Measurements from ENCODE around the gene NIP7. TPM values are rescaled to one million over a fixed set of nuclear protein-coding genes. Genes with fewer than 3 reads are reported as not detected.

The NIP7 gene
- total and polyA plus RNA-seq, 2 of the 4 experiments (the other 2 are of a cell fraction) = 14.0 to 28.3 TPM

DNA sequence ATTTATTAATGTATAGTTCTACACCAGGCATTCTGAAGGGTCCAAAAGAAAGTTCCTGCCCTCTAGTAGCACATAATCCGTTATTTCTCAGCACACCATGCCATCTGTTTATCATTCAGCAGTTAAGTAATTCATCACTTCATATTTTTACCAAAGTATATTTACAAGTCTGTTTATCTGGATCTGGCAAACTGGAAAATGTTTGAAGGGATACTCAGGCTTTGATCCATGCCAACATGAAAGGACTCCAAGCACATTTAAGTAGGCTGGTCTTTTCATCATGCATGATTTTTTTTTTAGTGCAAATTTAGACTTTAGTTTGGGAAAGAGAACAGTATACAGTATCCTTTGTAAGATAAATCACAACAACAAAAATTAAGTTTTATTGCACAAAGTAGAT lies 32.5 kb upstream of the NIP7 start:
- Histone ChIP-seq H4K91ac (ENCODE audit: insufficient read depth, low read depth, low read length) (no peak overlapping the region), H3K9ac (ENCODE audit: low read depth, low read length) (no peak overlapping the region), H2BK20ac (ENCODE audit: low read depth, low read length) (no peak overlapping the region), H2BK15ac (ENCODE audit: low read depth, low read length) (no peak overlapping the region), H3K56ac (ENCODE audit: extremely low read depth, insufficient read depth, low read length) (no peak overlapping the region), H4K20me1 (ENCODE audit: insufficient read depth, low read length) (peaks cover 7% of the 10 kb centered on the region), H3K27me3 (ENCODE audit: control insufficient read depth, insufficient read depth, low read length) (no peaks in the 10 kb centered on the region), H3K23ac (ENCODE audit: low read depth, low read length) (no peak overlapping the region), H3K4ac (ENCODE audit: low read depth, low read length) (no peak overlapping the region), H2BK5ac (ENCODE audit: low read depth, low read length, poor library complexity, severe bottlenecking) (no peak overlapping the region), H4K8ac (ENCODE audit: low read depth in 2 of 2, low read length in 2 of 2) (no peak overlapping the region), H3K14ac (replicated peaks; ENCODE audit: low read depth, low read length) (no peak overlapping the region), H3K18ac (ENCODE audit: low read depth, low read length) (no peak overlapping the region), H3K9me1 (ENCODE audit: insufficient read depth, low read length) (peaks cover 6% of the 10 kb centered on the region; the same call in 1 of the 2 replicates), H2AK9ac (replicated peaks; ENCODE audit: low read depth, low read length, poor library complexity) (no peak overlapping the region), H3K36me3 (ENCODE audit: control insufficient read depth, insufficient read depth, low read length) (peaks cover 15% of the 10 kb centered on the region), H3K79me1 (ENCODE audit: low read depth in 1 of 2, low read length in 2 of 2) (peaks cover 4 to 21% of the 10 kb centered on the region in 2 experiments), H2AK5ac (ENCODE audit: low read depth, low read length) (no peak overlapping the region), H3K27ac (ENCODE audit: insufficient read depth, low read length) (no peak overlapping the region), H2BK120ac (ENCODE audit: low read depth, low read length) (no peak overlapping the region), H2AFZ (replicated peaks; ENCODE audit: low read length, poor library complexity) (no peak overlapping the region), H3K4me1 (ENCODE audit: control insufficient read depth, insufficient read depth, low read length) (peaks cover under 1% of the 10 kb centered on the region; the same call in 1 of the 2 replicates), H3K4me2 (ENCODE audit: low read depth, low read length) (no peak overlapping the region), H4K5ac (ENCODE audit: low read depth, low read length) (no peak overlapping the region), H3K9me3 (ENCODE audit: control insufficient read depth, insufficient read depth, low read length) (no peaks in the 10 kb centered on the region), H3K4me3 (ENCODE audit: insufficient read depth, low read depth, low read length) (no peak overlapping the region)
- CTCF ChIA-PET = no interaction called here
- in situ Hi-C loops (cut with MboI; ENCODE audit: low sequenced_read_pairs) = no loop called here
- BruUV-seq (replicated peaks) = no TSS peak
- intact Hi-C loops (cut with micrococcal nuclease) = no loop called here
- no CpG with 5 or more reads among the region's 1 CpG for WGBS, 2 experiments (ENCODE audit: extremely low coverage in 2 of 2, insufficient read length in 1 of 2)
- ATAC-seq (ENCODE audit: low read depth) = no peak
- POLR2A ChIA-PET (ENCODE audit: unreplicated experiment) = no interaction called here
- dilution Hi-C loops (cut with HindIII; ENCODE audit: low sequenced_read_pairs, unreplicated experiment) = no loop called here
- no peak for DNase-seq
- TF ChIP-seq CHD1 (IDR thresholded peaks at IDR 0.05; ENCODE audit: low read depth, low read length) (no peak), RCOR1 (IDR thresholded peaks at IDR 0.05; ENCODE audit: insufficient replicate concordance, low read length) (no peak), MAFK (IDR thresholded peaks at IDR 0.05; ENCODE audit: low read depth, low read length) (no peak), BHLHE40 (IDR thresholded peaks at IDR 0.05; ENCODE audit: low read depth, low read length) (no peak), NFE2L2 (IDR thresholded peaks at IDR 0.05; ENCODE audit: low read depth, low read length) (no peak), POLR2A (IDR thresholded peaks at IDR 0.05; ENCODE audit: low read depth, low read length) (no peak), RFX5 (IDR thresholded peaks at IDR 0.05; ENCODE audit: low read depth, low read length) (no peak), MXI1 (IDR thresholded peaks at IDR 0.05; ENCODE audit: borderline replicate concordance, low read depth, low read length) (no peak), RAD21 (IDR thresholded peaks at IDR 0.05; ENCODE audit: low read length) (no peak), CEBPB (IDR thresholded peaks at IDR 0.05; ENCODE audit: low read depth, low read length) (no peak), FOS (IDR thresholded peaks at IDR 0.05; ENCODE audit: low read depth, low read length) (no peak), MAZ (IDR thresholded peaks at IDR 0.05; ENCODE audit: borderline replicate concordance, low read depth, low read length) (no peak), SMC3 (IDR thresholded peaks at IDR 0.05; ENCODE audit: low read depth, low read length) (no peak)
- TF ChIP-seq, protein P1, sequence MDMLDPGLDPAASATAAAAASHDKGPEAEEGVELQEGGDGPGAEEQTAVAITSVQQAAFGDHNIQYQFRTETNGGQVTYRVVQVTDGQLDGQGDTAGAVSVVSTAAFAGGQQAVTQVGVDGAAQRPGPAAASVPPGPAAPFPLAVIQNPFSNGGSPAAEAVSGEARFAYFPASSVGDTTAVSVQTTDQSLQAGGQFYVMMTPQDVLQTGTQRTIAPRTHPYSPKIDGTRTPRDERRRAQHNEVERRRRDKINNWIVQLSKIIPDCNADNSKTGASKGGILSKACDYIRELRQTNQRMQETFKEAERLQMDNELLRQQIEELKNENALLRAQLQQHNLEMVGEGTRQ (IDR thresholded peaks at IDR 0.05; ENCODE audit: low read depth, low read length) = no peak
- TF ChIP-seq, protein P2, sequence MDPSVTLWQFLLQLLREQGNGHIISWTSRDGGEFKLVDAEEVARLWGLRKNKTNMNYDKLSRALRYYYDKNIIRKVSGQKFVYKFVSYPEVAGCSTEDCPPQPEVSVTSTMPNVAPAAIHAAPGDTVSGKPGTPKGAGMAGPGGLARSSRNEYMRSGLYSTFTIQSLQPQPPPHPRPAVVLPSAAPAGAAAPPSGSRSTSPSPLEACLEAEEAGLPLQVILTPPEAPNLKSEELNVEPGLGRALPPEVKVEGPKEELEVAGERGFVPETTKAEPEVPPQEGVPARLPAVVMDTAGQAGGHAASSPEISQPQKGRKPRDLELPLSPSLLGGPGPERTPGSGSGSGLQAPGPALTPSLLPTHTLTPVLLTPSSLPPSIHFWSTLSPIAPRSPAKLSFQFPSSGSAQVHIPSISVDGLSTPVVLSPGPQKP (IDR thresholded peaks at IDR 0.05; ENCODE audit: borderline replicate concordance, low read depth, low read length) = no peak
- TF ChIP-seq, protein P3, sequence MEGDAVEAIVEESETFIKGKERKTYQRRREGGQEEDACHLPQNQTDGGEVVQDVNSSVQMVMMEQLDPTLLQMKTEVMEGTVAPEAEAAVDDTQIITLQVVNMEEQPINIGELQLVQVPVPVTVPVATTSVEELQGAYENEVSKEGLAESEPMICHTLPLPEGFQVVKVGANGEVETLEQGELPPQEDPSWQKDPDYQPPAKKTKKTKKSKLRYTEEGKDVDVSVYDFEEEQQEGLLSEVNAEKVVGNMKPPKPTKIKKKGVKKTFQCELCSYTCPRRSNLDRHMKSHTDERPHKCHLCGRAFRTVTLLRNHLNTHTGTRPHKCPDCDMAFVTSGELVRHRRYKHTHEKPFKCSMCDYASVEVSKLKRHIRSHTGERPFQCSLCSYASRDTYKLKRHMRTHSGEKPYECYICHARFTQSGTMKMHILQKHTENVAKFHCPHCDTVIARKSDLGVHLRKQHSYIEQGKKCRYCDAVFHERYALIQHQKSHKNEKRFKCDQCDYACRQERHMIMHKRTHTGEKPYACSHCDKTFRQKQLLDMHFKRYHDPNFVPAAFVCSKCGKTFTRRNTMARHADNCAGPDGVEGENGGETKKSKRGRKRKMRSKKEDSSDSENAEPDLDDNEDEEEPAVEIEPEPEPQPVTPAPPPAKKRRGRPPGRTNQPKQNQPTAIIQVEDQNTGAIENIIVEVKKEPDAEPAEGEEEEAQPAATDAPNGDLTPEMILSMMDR (conservative IDR thresholded peaks at IDR 0.05; ENCODE audit: low read depth, low read length) = no peak

All from IMR-90 (cell line).